ENCODE results near the gene EFNA2. TPM values are rescaled to one million over a fixed set of nuclear protein-coding genes. Genes with fewer than 3 reads are reported as not detected.

The EFNA2 gene
- polyA plus RNA-seq, 2 of the 4 experiments (the other 2 are of a cell fraction) = 0.16 to 1.3 TPM

DNA sequence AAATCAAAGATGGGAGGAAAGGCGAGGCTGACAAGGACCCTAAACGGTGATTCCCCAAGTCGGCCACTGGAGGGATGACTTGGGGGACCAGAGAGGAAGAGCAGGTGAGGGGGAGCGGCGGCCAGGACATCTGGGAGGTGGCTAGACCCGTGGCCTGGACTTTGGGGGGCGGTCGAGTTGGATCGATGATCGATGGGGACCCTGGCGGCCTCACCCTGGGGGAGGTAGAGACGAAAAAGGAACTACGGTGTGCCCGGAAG is 24.2 kb upstream of the EFNA2 start:
- ATAC-seq = no peak
- Histone ChIP-seq H3K4me2 (peak overlapping the region; percentile 91), H3K4me1 (peaks cover 74% of the 10 kb centered on the region), H3K4me3 (peak overlapping the region; percentile 73), H3K27ac (peak overlapping the region; percentile 98 to 100), H3K9me3 (no peaks in the 10 kb centered on the region)
- no peak for FAIRE-seq
- CTCF ChIA-PET = interaction anchor here (1.5 to 18.7 kb wide), 2 partner anchors 10 to 18 kb away, joined by 6 to 500 read pairs; partner anchors contain the start of gene ATP5F1D
- 8% methylated on average over 14 of the region's 14 CpGs for WGBS (ENCODE audit: missing lambda C conversion rate)
- DNase-seq (ENCODE audit: low read depth in 1 of 2, low spot score in 1 of 2) = peak in 1 of 2 experiments; percentile 53
- no peak for TF ChIP-seq CHD4 (IDR thresholded peaks at IDR 0.05; ENCODE audit: borderline replicate concordance)
- TF ChIP-seq TFCP2L1 (CRISPR knock-in tag; IDR thresholded peaks at IDR 0.05) = no peak
- no peak for TF ChIP-seq ZC3H11A (IDR thresholded peaks at IDR 0.05)
- TF ChIP-seq, protein P1, sequence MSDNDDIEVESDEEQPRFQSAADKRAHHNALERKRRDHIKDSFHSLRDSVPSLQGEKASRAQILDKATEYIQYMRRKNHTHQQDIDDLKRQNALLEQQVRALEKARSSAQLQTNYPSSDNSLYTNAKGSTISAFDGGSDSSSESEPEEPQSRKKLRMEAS (IDR thresholded peaks at IDR 0.05) = 0 out of 2 replicates have a peak, but pooled peaks have one; percentile 24
- TF ChIP-seq, protein P2, sequence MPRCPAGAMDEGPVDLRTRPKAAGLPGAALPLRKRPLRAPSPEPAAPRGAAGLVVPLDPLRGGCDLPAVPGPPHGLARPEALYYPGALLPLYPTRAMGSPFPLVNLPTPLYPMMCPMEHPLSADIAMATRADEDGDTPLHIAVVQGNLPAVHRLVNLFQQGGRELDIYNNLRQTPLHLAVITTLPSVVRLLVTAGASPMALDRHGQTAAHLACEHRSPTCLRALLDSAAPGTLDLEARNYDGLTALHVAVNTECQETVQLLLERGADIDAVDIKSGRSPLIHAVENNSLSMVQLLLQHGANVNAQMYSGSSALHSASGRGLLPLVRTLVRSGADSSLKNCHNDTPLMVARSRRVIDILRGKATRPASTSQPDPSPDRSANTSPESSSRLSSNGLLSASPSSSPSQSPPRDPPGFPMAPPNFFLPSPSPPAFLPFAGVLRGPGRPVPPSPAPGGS (IDR thresholded peaks at IDR 0.05) = no peak
- POLR2A ChIA-PET = interaction anchor here (1.5 to 2.0 kb wide), 2 partner anchors 8 kb away, joined by 10 to 14 read pairs; partner anchors contain the start of gene CIRBP

DNA sequence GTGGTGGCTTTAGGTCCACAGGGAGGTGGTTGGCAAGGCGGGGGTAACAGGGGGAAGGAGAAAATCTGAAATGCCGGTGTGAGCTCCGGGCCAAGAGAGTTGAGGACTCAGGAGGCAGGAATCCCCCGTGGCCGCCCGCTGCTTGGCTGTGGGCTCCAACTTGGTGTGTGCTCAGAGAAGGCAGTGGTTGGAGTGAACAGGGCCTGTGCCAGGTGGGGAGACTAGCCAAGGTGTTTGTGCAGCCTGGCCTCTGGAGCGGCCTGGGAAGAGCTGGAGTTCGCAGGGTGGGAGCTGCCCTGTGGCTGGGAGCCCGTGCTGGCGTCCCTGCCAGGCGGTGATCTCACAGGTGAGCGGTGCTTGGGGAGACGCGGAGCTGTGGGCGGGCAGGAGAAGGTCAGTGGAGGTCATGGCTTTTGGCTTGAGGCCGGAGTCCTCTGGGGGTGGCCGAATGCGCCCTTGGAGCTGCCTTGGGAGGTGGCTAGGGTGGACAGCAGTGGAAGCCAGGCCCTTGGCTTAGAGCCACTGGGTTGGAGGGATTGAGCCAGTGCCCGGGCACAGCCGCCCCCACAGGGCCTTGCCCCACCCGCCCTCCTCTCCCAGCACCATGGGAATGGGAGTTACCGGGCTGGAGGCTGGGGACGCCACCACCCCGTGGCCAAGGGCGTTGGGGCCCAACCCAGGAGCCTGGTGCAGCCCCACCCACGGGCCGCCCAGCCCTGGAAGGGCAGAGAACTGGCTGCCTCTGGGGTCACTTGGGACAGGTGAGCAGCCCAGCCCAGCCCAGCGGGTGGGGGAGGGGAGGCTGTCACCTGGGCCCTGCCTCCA is 23.7 kb upstream of the EFNA2 start:
- 1% methylated on average over 11 of the region's 28 CpGs for WGBS (ENCODE audit: missing lambda C conversion rate)
- Histone ChIP-seq H3K4me2 (peak overlapping the region; percentile 91), H3K9me3 (no peaks in the 10 kb centered on the region), H3K4me1 (peaks cover 68% of the 10 kb centered on the region), H3K4me3 (peak overlapping the region; percentile 73), H3K27ac (peak overlapping the region; percentile 98 to 100)
- FAIRE-seq = no peak
- ATAC-seq = peak in 1 of 2 experiments; percentile 15; a peak in 3 of 6 replicates
- ChIA-PET POLR2A (interaction anchor here (0.7 to 2.0 kb wide), 4 partner anchors 7 to 18 kb away, joined by 3 to 14 read pairs (median 6); partner anchors contain the start of genes CIRBP and FAM174C), CTCF (interaction anchor here (1.5 to 18.7 kb wide), 3 partner anchors 9 to 18 kb away, joined by 6 to 500 read pairs (median 10); partner anchors contain the start of gene ATP5F1D)
- peak; percentile 26 to 80 for DNase-seq (ENCODE audit: low read depth in 1 of 2, low spot score in 1 of 2)
- TF ChIP-seq KDM1A (IDR thresholded peaks at IDR 0.05; ENCODE audit: low read depth) (no peak), POLR2A (IDR thresholded peaks at IDR 0.05; ENCODE audit: low read length) (peak; percentile 10; the same call in 1 of the 2 replicates), ZFP36 (IDR thresholded peaks at IDR 0.05; ENCODE audit: borderline replicate concordance, partially characterized antibody) (no peak), FOSL2 (IDR thresholded peaks at IDR 0.05) (no peak), FOSL2 (CRISPR knock-in tag; IDR thresholded peaks at IDR 0.05) (no peak), PHF8 (IDR thresholded peaks at IDR 0.05; ENCODE audit: borderline replicate concordance, low read depth) (no peak)
- TF ChIP-seq, protein P3, sequence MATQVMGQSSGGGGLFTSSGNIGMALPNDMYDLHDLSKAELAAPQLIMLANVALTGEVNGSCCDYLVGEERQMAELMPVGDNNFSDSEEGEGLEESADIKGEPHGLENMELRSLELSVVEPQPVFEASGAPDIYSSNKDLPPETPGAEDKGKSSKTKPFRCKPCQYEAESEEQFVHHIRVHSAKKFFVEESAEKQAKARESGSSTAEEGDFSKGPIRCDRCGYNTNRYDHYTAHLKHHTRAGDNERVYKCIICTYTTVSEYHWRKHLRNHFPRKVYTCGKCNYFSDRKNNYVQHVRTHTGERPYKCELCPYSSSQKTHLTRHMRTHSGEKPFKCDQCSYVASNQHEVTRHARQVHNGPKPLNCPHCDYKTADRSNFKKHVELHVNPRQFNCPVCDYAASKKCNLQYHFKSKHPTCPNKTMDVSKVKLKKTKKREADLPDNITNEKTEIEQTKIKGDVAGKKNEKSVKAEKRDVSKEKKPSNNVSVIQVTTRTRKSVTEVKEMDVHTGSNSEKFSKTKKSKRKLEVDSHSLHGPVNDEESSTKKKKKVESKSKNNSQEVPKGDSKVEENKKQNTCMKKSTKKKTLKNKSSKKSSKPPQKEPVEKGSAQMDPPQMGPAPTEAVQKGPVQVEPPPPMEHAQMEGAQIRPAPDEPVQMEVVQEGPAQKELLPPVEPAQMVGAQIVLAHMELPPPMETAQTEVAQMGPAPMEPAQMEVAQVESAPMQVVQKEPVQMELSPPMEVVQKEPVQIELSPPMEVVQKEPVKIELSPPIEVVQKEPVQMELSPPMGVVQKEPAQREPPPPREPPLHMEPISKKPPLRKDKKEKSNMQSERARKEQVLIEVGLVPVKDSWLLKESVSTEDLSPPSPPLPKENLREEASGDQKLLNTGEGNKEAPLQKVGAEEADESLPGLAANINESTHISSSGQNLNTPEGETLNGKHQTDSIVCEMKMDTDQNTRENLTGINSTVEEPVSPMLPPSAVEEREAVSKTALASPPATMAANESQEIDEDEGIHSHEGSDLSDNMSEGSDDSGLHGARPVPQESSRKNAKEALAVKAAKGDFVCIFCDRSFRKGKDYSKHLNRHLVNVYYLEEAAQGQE (IDR thresholded peaks at IDR 0.05) = no peak
- TF ChIP-seq, protein P2 (IDR thresholded peaks at IDR 0.05) = 0 out of 3 replicates have a peak, but pooled peaks have one; percentile 10
- TF ChIP-seq, protein P1 (IDR thresholded peaks at IDR 0.05) = 0 out of 2 replicates have a peak, but pooled peaks have one; percentile 12
- TF ChIP-seq, protein P4, sequence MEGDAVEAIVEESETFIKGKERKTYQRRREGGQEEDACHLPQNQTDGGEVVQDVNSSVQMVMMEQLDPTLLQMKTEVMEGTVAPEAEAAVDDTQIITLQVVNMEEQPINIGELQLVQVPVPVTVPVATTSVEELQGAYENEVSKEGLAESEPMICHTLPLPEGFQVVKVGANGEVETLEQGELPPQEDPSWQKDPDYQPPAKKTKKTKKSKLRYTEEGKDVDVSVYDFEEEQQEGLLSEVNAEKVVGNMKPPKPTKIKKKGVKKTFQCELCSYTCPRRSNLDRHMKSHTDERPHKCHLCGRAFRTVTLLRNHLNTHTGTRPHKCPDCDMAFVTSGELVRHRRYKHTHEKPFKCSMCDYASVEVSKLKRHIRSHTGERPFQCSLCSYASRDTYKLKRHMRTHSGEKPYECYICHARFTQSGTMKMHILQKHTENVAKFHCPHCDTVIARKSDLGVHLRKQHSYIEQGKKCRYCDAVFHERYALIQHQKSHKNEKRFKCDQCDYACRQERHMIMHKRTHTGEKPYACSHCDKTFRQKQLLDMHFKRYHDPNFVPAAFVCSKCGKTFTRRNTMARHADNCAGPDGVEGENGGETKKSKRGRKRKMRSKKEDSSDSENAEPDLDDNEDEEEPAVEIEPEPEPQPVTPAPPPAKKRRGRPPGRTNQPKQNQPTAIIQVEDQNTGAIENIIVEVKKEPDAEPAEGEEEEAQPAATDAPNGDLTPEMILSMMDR (IDR thresholded peaks at IDR 0.05) = no peak

All from A549 (cell line).